A549 (cell line): ENCODE results near the gene RANGRF.

Experiments
- CHD4 ChIP-seq: fragments of 200-600 bp; sonication (generic); IDR thresholded peaks from 2 replicates; pipeline ENCODE4 v1.6.1; 2016; ENCODE audit warnings: antibody characterized with exemption, mild to moderate bottlenecking, borderline replicate concordance
- CTCF ChIP-seq: fragments of >200 bp; sonication (Bioruptor Twin); formaldehyde crosslinking; IDR thresholded peaks from 3 replicates; pipeline ENCODE4 v1.5.1; 2016
- EP300 ChIP-seq, 2 experiments: fragments of >200 bp; sonication (Bioruptor Twin); formaldehyde crosslinking; IDR thresholded peaks; 2 replicates in 1 of 2; 3 replicates in 1 of 2; pipeline ENCODE4 v1.6.1; 2016 to 2017
- POLR2A ChIP-seq: IDR thresholded peaks from 2 replicates; pipeline ENCODE4 v1.6.1; 2012; ENCODE audit warnings: mild to moderate bottlenecking, low read length
- USF2 ChIP-seq: fragments of 450-650 bp; IDR thresholded peaks from 2 replicates; pipeline ENCODE4 v1.6.1; 2014; ENCODE audit warnings: antibody characterized with exemption

GRCh38 chr17:8326511-8327302 lies 38.2 kb downstream of the RANGRF start:
- TF ChIP-seq USF2 (no peak), EP300 (IDR thresholded peaks at IDR 0.05) (no peak), CTCF (no peak), POLR2A (no peak), CHD4 (no peak)
